Activated gamma-delta T cell (primary cell): Measurements from ENCODE around the gene ZYG11B.
"Not testable (repeated sequence)": the region's sequence is repeated elsewhere in the genome, so short reads cannot be mapped to it uniquely, and the experiment has no call there.

Experiments
- DNase-seq: peaks from one replicate; lab custom pipeline; 2025; lab: John Stamatoyannopoulos, UW

ZYG11B gene

GRCh38 chr1:52852854-52853253, 126.6 kb downstream of the ZYG11B start:
- DNase-seq = no peak

GRCh38 chr1:52855584-52855983, 129.3 kb downstream of the ZYG11B start:
- no peak for DNase-seq

- no peak for DNase-seq
Observed at GRCh38 chr1:52856026-52856425, 129.8 kb downstream of the ZYG11B start.

GRCh38 chr1:52857443-52857842, 131.2 kb downstream of the ZYG11B start:
- no peak for DNase-seq

- DNase-seq = no peak
Observed at GRCh38 chr1:52862666-52863458, 136.6 kb downstream of the ZYG11B start.

GRCh38 chr1:52867087-52867863, 141.0 kb downstream of the ZYG11B start:
- DNase-seq = no peak

- DNase-seq = not testable (repeated sequence)
Observed at GRCh38 chr1:52869727-52870126, 143.5 kb downstream of the ZYG11B start.

GRCh38 chr1:52876843-52877242, 150.6 kb downstream of the ZYG11B start:
- DNase-seq = no peak
